ENCODE data around the gene CCR6.
"Not testable (repeated sequence)": the region's sequence is repeated elsewhere in the genome, so short reads cannot be mapped to it uniquely, and the experiment has no call there.

Gene CCR6

GRCh38 chr6:167143041-167143440 is 20.1 kb downstream of the CCR6 start:
- no peak for DNase-seq (ENCODE audit: low read depth)

- DNase-seq (ENCODE audit: low read depth): no peak
These were observed 22.6 kb downstream of the CCR6 start for GRCh38 chr6:167145461-167145860.

- DNase-seq (ENCODE audit: low read depth): no peak
These were observed 23.2 kb downstream of the CCR6 start for GRCh38 chr6:167146135-167146534.

- no peak for DNase-seq (ENCODE audit: low read depth)
These were observed 24.1 kb downstream of the CCR6 start for GRCh38 chr6:167146977-167147376.

GRCh38 chr6:167148021-167148420 is 25.1 kb downstream of the CCR6 start:
- no peak for DNase-seq (ENCODE audit: low read depth)

GRCh38 chr6:167148997-167149396 is 26.1 kb downstream of the CCR6 start:
- DNase-seq (ENCODE audit: low read depth): no peak

- no peak for DNase-seq (ENCODE audit: low read depth)
These were observed 28.1 kb downstream of the CCR6 start for GRCh38 chr6:167150941-167151549.

- DNase-seq (ENCODE audit: low read depth): no peak
These were observed 28.8 kb downstream of the CCR6 start for GRCh38 chr6:167151648-167152047.

- no peak for DNase-seq (ENCODE audit: low read depth)
These were observed 30.0 kb downstream of the CCR6 start for GRCh38 chr6:167152862-167153261.

GRCh38 chr6:167153521-167153959 is 30.6 kb downstream of the CCR6 start:
- no peak for DNase-seq (ENCODE audit: low read depth)

GRCh38 chr6:167154291-167154690 is 31.4 kb downstream of the CCR6 start:
- no peak for DNase-seq (ENCODE audit: low read depth)

GRCh38 chr6:167154895-167155294 is 32.0 kb downstream of the CCR6 start:
- no peak for DNase-seq (ENCODE audit: low read depth)

- no peak for DNase-seq (ENCODE audit: low read depth)
These were observed 34.5 kb downstream of the CCR6 start for GRCh38 chr6:167157414-167157813.

GRCh38 chr6:167157863-167158262 is 35.0 kb downstream of the CCR6 start, which contains the start of gene GPR31:
TSS of gene GPR31 (minus strand) at chr6:167157980. CDS start at chr6:167157831, 149 bp downstream.
- no peak for DNase-seq (ENCODE audit: low read depth)

GRCh38 chr6:167161851-167162467 is 39.1 kb downstream of the CCR6 start:
- DNase-seq (ENCODE audit: low read depth): no peak

GRCh38 chr6:167162591-167162990 is 39.7 kb downstream of the CCR6 start:
- no peak for DNase-seq (ENCODE audit: low read depth)

- DNase-seq (ENCODE audit: low read depth): no peak
These were observed 40.6 kb downstream of the CCR6 start for GRCh38 chr6:167163476-167164011.

- no peak for DNase-seq (ENCODE audit: low read depth)
These were observed 41.4 kb downstream of the CCR6 start for GRCh38 chr6:167164261-167164660.

GRCh38 chr6:167165858-167166471 is 43.1 kb downstream of the CCR6 start:
- DNase-seq (ENCODE audit: low read depth): no peak

- not testable (repeated sequence) for DNase-seq (ENCODE audit: low read depth)
These were observed 44.8 kb downstream of the CCR6 start for GRCh38 chr6:167167699-167168098.

GRCh38 chr6:167168296-167168695 is 45.4 kb downstream of the CCR6 start:
- DNase-seq (ENCODE audit: low read depth): not testable (repeated sequence)

- not testable (repeated sequence) for DNase-seq (ENCODE audit: low read depth)
These were observed 47.0 kb downstream of the CCR6 start for GRCh38 chr6:167169867-167170266.

- not testable (repeated sequence) for DNase-seq (ENCODE audit: low read depth)
These were observed 48.4 kb downstream of the CCR6 start for GRCh38 chr6:167171300-167171699.

Measured in GM04504 (cell line).